ENCODE data around the gene TMEM40.

GRCh38 chr3:12748477-12748876 is 10.6 kb downstream of the TMEM40 start:
- TF ChIP-seq, protein P1, sequence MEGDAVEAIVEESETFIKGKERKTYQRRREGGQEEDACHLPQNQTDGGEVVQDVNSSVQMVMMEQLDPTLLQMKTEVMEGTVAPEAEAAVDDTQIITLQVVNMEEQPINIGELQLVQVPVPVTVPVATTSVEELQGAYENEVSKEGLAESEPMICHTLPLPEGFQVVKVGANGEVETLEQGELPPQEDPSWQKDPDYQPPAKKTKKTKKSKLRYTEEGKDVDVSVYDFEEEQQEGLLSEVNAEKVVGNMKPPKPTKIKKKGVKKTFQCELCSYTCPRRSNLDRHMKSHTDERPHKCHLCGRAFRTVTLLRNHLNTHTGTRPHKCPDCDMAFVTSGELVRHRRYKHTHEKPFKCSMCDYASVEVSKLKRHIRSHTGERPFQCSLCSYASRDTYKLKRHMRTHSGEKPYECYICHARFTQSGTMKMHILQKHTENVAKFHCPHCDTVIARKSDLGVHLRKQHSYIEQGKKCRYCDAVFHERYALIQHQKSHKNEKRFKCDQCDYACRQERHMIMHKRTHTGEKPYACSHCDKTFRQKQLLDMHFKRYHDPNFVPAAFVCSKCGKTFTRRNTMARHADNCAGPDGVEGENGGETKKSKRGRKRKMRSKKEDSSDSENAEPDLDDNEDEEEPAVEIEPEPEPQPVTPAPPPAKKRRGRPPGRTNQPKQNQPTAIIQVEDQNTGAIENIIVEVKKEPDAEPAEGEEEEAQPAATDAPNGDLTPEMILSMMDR (IDR thresholded peaks at IDR 0.05): no peak
- TF ChIP-seq POLR2A (IDR thresholded peaks at IDR 0.05) (no peak), POLR2AphosphoS5 (IDR thresholded peaks at IDR 0.05) (no peak), EP300 (IDR thresholded peaks at IDR 0.05; ENCODE audit: low read depth) (no peak)
